ENCODE data around the gene ENO2.

GRCh38 chr12:6905414-6906040 lies 8.9 kb upstream of the ENO2 start:
- TF ChIP-seq CTCF (conservative IDR thresholded peaks at IDR 0.05 in 1 of 2, IDR thresholded peaks at IDR 0.05 in 1 of 2; ENCODE audit: extremely low read depth in 1 of 2, insufficient read depth in 1 of 2, low read depth in 1 of 2, low read length in 2 of 2) (no peak), EZH2 (IDR thresholded peaks at IDR 0.05; ENCODE audit: borderline replicate concordance, low read length) (no peak)

All from mammary epithelial cell (primary cell).